Endothelial cell of umbilical vein (primary cell): ENCODE results near the gene NRXN3. TPM values are rescaled to one million over a fixed set of nuclear protein-coding genes. Genes with fewer than 3 reads are reported as not detected.

Experiments used
- Bru-seq: library from RNA; stranded (reverse); fragments of 400-500 nt; gene quantifications from one replicate; lab custom pipeline; 2021; lab: Mats Ljungman, UMichigan
- BruChase-seq, 2 experiments: library from RNA; stranded (reverse); fragments of 400-500 nt; gene quantifications; one replicate each; lab custom pipeline; 2021; lab: Mats Ljungman, UMichigan
- BruUV-seq: library from RNA; stranded (reverse); fragments of 400-500 nt; replicated peaks from 2 replicates; lab custom pipeline; 2021; lab: Mats Ljungman, UMichigan
- CTCF ChIA-PET: fragments of 300-600, 350-600 bp; sonication (Branson Sonifier 250); formaldehyde crosslinking; loops from one replicate; lab custom pipeline; 2021; ENCODE audit warnings: antibody characterized with exemption, inconsistent platforms; lab: Charles Lee
- POLR2A ChIA-PET: fragments of 300-600, 350-600 bp; sonication (Branson Sonifier 250); formaldehyde crosslinking; loops from one replicate; lab custom pipeline; 2021; ENCODE audit warnings: antibody characterized with exemption, inconsistent platforms; lab: Charles Lee
- DNase-seq: peaks from one replicate; pipeline ENCODE4 v3.0.0-alpha.2; 2011; ENCODE audit warnings: low read depth, low spot score
- FAIRE-seq: peaks from 2 replicates; lab custom pipeline; 2011; peaks lifted over from hg19 to GRCh38; lab: Jason Lieb, UNC
- H2AFZ ChIP-seq: 2 replicates; pipeline ENCODE4 v1.6.0; 2012; ENCODE audit warnings: low read depth, low read length, control low read depth, inconsistent platforms
- H3K27ac ChIP-seq: 2 replicates; pipeline ENCODE4 v1.5.1; 2011; ENCODE audit warnings: low read depth, mild to moderate bottlenecking, control low read depth, low read length, moderate library complexity; ENCODE audit not compliant: insufficient read depth
- H3K27me3 ChIP-seq, 2 experiments: 2 replicates each; pipeline versions ENCODE4 v1.6.0 to v1.6.1; 2011; ENCODE audit warnings: low read length in 2 of 2, mixed read lengths in 1 of 2; ENCODE audit not compliant: control insufficient read depth in 2 of 2, insufficient read depth in 2 of 2
- H3K36me3 ChIP-seq, 2 experiments: 2 replicates in 1 of 2; 3 replicates in 1 of 2; pipeline ENCODE4 v1.5.1; 2011; ENCODE audit warnings: low read length in 2 of 2, mild to moderate bottlenecking in 1 of 2, moderate library complexity in 1 of 2; ENCODE audit not compliant: control insufficient read depth in 2 of 2, insufficient read depth in 2 of 2; ENCODE audit errors: extremely low read depth in 1 of 2
- H3K4me1 ChIP-seq: 3 replicates; pipeline ENCODE4 v1.5.1; 2011; ENCODE audit warnings: mild to moderate bottlenecking, low read length; ENCODE audit not compliant: control insufficient read depth, insufficient read depth; ENCODE audit errors: extremely low read depth
- H3K4me2 ChIP-seq: 2 replicates; pipeline ENCODE4 v1.6.1; 2011; ENCODE audit warnings: low read length, control low read depth, mixed read lengths; ENCODE audit not compliant: insufficient read depth
- H3K4me3 ChIP-seq, 3 experiments: fragments of 200-600 bp in 1 of 3; sonication (generic), shearing (Covaris generic) in 1 of 3; replicated peaks in 1 of 3; 2 replicates each; pipeline ENCODE4 v1.5.1; 2011 to 2016; ENCODE audit warnings: control low read depth in 3 of 3, low read length in 3 of 3, mild to moderate bottlenecking in 2 of 3, inconsistent platforms in 1 of 3, low read depth in 1 of 3, moderate library complexity in 1 of 3; ENCODE audit not compliant: insufficient read depth in 1 of 3
- H3K79me2 ChIP-seq: 2 replicates; pipeline ENCODE4 v1.6.0; 2012; ENCODE audit warnings: low read length, inconsistent platforms; ENCODE audit not compliant: control insufficient read depth, insufficient read depth
- H3K9ac ChIP-seq: replicated peaks from 2 replicates; pipeline ENCODE3; 2011; ENCODE audit warnings: low read length, control low read depth; ENCODE audit not compliant: insufficient read depth; ENCODE audit errors: extremely low read depth
- H3K9me1 ChIP-seq: replicated peaks from 3 replicates; pipeline ENCODE4 v1.6.0; 2011; ENCODE audit warnings: mild to moderate bottlenecking, low read length; ENCODE audit not compliant: control insufficient read depth, insufficient read depth; ENCODE audit errors: extremely low read depth
- H3K9me3 ChIP-seq: replicated peaks from 2 replicates; pipeline ENCODE4 v1.5.1; 2012; ENCODE audit warnings: low read length, inconsistent platforms; ENCODE audit not compliant: control insufficient read depth, insufficient read depth
- H4K20me1 ChIP-seq: replicated peaks from 2 replicates; pipeline ENCODE3; 2011; ENCODE audit warnings: mild to moderate bottlenecking, low read length; ENCODE audit not compliant: control insufficient read depth, insufficient read depth; ENCODE audit errors: extremely low read depth
- CTCF ChIP-seq, 2 donors: IDR thresholded peaks; 1 replicate in 1 of 2; 2 replicates in 1 of 2; pipeline ENCODE4 v1.5.1; 2011; ENCODE audit warnings: low read length in 2 of 2, mild to moderate bottlenecking in 2 of 2, moderate library complexity in 2 of 2, control low read depth in 1 of 2, inconsistent platforms in 1 of 2, low read depth in 1 of 2; ENCODE audit not compliant: insufficient read depth in 1 of 2; ENCODE audit errors: extremely low read depth in 1 of 2
- EZH2 ChIP-seq: IDR thresholded peaks from 2 replicates; pipeline ENCODE4 v1.6.1; 2012; ENCODE audit warnings: borderline replicate concordance, low read depth, mild to moderate bottlenecking, moderate library complexity, low read length, inconsistent platforms; ENCODE audit not compliant: severe bottlenecking
- FOS ChIP-seq: IDR thresholded peaks from 2 replicates; pipeline ENCODE4 v1.6.1; 2011; ENCODE audit warnings: mild to moderate bottlenecking, low read length, moderate library complexity, borderline replicate concordance; ENCODE audit not compliant: insufficient read depth
- GATA2 ChIP-seq: IDR thresholded peaks from 2 replicates; pipeline ENCODE4 v1.7.0; 2011; ENCODE audit warnings: low read depth, mild to moderate bottlenecking, moderate library complexity, mixed read lengths, low read length; ENCODE audit not compliant: insufficient read length, insufficient read depth
- JUN ChIP-seq: IDR thresholded peaks from 2 replicates; pipeline ENCODE4 v1.6.1; 2011; ENCODE audit warnings: borderline replicate concordance, low read depth; ENCODE audit not compliant: insufficient read length, insufficient read depth
- MYC ChIP-seq: IDR thresholded peaks from one replicate; pipeline ENCODE4 v1.6.1; 2011; ENCODE audit warnings: mild to moderate bottlenecking, low read depth, low read length
- POLR2A ChIP-seq: IDR thresholded peaks from 2 replicates; pipeline ENCODE4 v1.6.1; 2012; ENCODE audit warnings: low read depth, mild to moderate bottlenecking, control low read depth, low read length
- POLR2AphosphoS5 ChIP-seq: IDR thresholded peaks from 2 replicates; pipeline ENCODE4 v1.6.1; 2012; ENCODE audit warnings: low read depth, mild to moderate bottlenecking, control low read depth, low read length, moderate library complexity; ENCODE audit not compliant: insufficient read depth
- dilution Hi-C: fragments of 300-500 bp; cut with MboI; formaldehyde crosslinking; loops from one replicate; pipeline ENCODE4 v1.15.0; 2019; ENCODE audit warnings: low sequenced_read_pairs; ENCODE audit not compliant: extremely low pct_ligation_motif_present
- intact Hi-C: fragments of 100-400 bp; cut with micrococcal nuclease; formaldehyde crosslinking; loops from one replicate; pipeline ENCODE4 v1.10.0; 2022
- long read RNA-seq: library from polyadenylated mRNA; stranded (forward); transcript quantifications from one replicate; pipeline ENCODE4 v2.0.0, GENCODE V29; 2021
- polyA minus RNA-seq, 3 experiments: library from RNA; depleted of rRNA, polyadenylated mRNA; stranded (reverse); fragments of >200 nt; gene quantifications; 1 replicate in 1 of 3; 2 replicates in 2 of 3; pipeline ENCODE4 v1.2.3, GENCODE V29; 2011
- polyA plus RNA-seq, 4 experiments: library from polyadenylated mRNA; depleted of rRNA in 3 of 4; stranded (reverse) in 3 of 4; unstranded in 1 of 4; fragments of >200 nt; gene quantifications; 2 replicates each; pipeline versions ENCODE4 v1.2.1 to v1.2.3, GENCODE V29; 2011 to 2012; ENCODE audit warnings: missing spikeins in 1 of 4
- total RNA-seq: library from RNA; stranded (reverse); gene quantifications from 2 replicates; pipeline ENCODE4 v1.2.3, GENCODE V29; 2021
- TF ChIP-seq, protein P1 (sequence below): IDR thresholded peaks from 2 replicates; pipeline ENCODE4 v1.6.1; 2011; ENCODE audit not compliant: insufficient read depth, insufficient read length

Gene NRXN3
- total RNA-seq (1.3 and 4.2 TPM in 2 replicates), polyA plus RNA-seq (0.53 and 0.72 TPM in 2 replicates), polyA minus RNA-seq (0.58 and 0.74 TPM in 2 replicates), Bru-seq, nascent RNA (percentile 32 among the genes with signal in this experiment), BruChase-seq, experiment 1, labeled RNA remaining after a 6-hour chase (percentile 23 among the genes with signal in this experiment), BruChase-seq, experiment 2, labeled RNA remaining after a 2-hour chase (percentile 30 among the genes with signal in this experiment)
- 0.96 and 1.0 TPM in 2 replicates for polyA plus RNA-seq (2011; cell fraction: cytosol; rRNA removed)
- 2.3 and 2.4 TPM in 2 replicates for polyA plus RNA-seq (2011; cell fraction: nucleus; rRNA removed)
- 0.44 and 1.8 TPM in 2 replicates for polyA plus RNA-seq (2012)
- polyA minus RNA-seq (2011; cell fraction: cytosol; rRNA and poly(A)+ RNA removed), result not detected
- 4.5 and 4.8 TPM in 2 replicates for polyA minus RNA-seq (2011; cell fraction: nucleus; rRNA and poly(A)+ RNA removed)
- long read RNA-seq, partial matches to known transcripts, result 0 of 1 reads
- long read RNA-seq, other reads (novel, unspliced or antisense), result 1 of 1 reads

- no peak for DNase-seq
- H3K4me2 ChIP-seq, result no peak within 1 kb of the TSS
- no peaks in the 10 kb centered on the region for H3K9me3 ChIP-seq
- CTCF ChIA-PET, result no interaction called here
- no peak for FAIRE-seq
- intact Hi-C loops (no loop called here), dilution Hi-C loops (no loop called here)
- no peaks in the 10 kb centered on the region for H4K20me1 ChIP-seq
- H3K4me3 ChIP-seq, result no peak within 1 kb of the TSS
- no TSS peak for BruUV-seq
- no peaks in the 10 kb centered on the region for H3K9me1 ChIP-seq
- no peak within 1 kb of the TSS for H3K27ac ChIP-seq
- POLR2A ChIA-PET, result no interaction called here
- H3K36me3 ChIP-seq, result no peaks in the 10 kb centered on the region
- no peaks in the 10 kb centered on the region for H3K79me2 ChIP-seq
- no peaks in the 10 kb centered on the region for H3K4me1 ChIP-seq
- TF ChIP-seq CTCF (IDR thresholded peaks at IDR 0.05; ENCODE audit: extremely low read depth in 1 of 2, insufficient read depth in 1 of 2, low read depth in 1 of 2, low read length in 2 of 2) (no peak), JUN (no peak)
- no peaks in the 10 kb centered on the region for H3K27me3 ChIP-seq
- H2AFZ ChIP-seq, result no peak within 1 kb of the TSS
- no peak within 1 kb of the TSS for H3K9ac ChIP-seq
Measured at GRCh38 chr14:78170203-78170602, at the start of gene NRXN3. TSS of gene NRXN3 (plus strand) at chr14:78170373. CDS start at chr14:78243094, 72,721 bp downstream.

DNA sequence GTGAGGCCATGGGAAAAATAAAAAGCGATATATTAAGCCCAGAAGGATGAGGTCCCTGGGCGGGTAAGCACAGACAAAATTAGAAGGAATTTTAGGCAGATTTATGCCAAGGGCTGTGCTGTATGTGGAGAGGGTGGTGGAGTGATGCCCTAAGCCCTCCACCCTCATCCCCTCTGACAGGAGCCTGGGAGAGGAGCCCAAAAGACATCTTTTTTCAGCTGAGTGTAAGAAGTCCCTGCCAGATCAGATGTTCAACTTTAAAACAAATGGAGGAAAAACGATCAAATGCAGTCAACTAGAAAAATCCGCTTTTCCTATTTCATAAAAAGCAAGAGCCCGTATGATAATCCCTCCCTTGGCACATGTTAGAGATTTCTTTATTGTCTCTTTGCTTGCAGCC, 47.7 kb upstream of the NRXN3 start:
- Histone ChIP-seq H3K9me1 (no peaks in the 10 kb centered on the region), H3K27me3 (no peaks in the 10 kb centered on the region), H3K4me1 (no peaks in the 10 kb centered on the region), H3K4me2 (no peak overlapping the region), H3K79me2 (no peaks in the 10 kb centered on the region), H3K9me3 (no peaks in the 10 kb centered on the region), H3K27ac (no peak overlapping the region), H3K9ac (no peak overlapping the region), H4K20me1 (no peaks in the 10 kb centered on the region), H2AFZ (no peak overlapping the region), H3K36me3 (no peaks in the 10 kb centered on the region), H3K4me3 (no peak overlapping the region)
- ChIA-PET POLR2A (no interaction called here), CTCF (no interaction called here)
- intact Hi-C loops, result no loop called here
- no peak for DNase-seq
- no TSS peak for BruUV-seq
- dilution Hi-C loops, result no loop called here
- TF ChIP-seq CTCF (IDR thresholded peaks at IDR 0.05; ENCODE audit: extremely low read depth in 1 of 2, insufficient read depth in 1 of 2, low read depth in 1 of 2, low read length in 2 of 2) (no peak), GATA2 (no peak), POLR2A (no peak), FOS (no peak), MYC (no peak), POLR2AphosphoS5 (no peak), JUN (no peak), EZH2 (no peak)
- TF ChIP-seq, protein P1, sequence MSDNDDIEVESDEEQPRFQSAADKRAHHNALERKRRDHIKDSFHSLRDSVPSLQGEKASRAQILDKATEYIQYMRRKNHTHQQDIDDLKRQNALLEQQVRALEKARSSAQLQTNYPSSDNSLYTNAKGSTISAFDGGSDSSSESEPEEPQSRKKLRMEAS, result no peak
- FAIRE-seq, result no peak
